Testis (tissue), 3 donors: ENCODE data around the gene ORMDL3. TPM values are rescaled to one million over a fixed set of nuclear protein-coding genes. Genes with fewer than 3 reads are reported as not detected.

Experiments used
- DNase-seq: peaks from one replicate; pipeline ENCODE4 v3.0.0-alpha.2; 2019
- H3K27ac ChIP-seq, 2 donors: fragments of 200-600 bp; sonication (generic); one replicate each; pipeline ENCODE4 v1.5.1; 2019
- H3K27me3 ChIP-seq: fragments of 200-600 bp; sonication (generic); one replicate; pipeline ENCODE4 v1.5.1; 2019
- H3K36me3 ChIP-seq: fragments of 200-600 bp; sonication (generic); one replicate; pipeline ENCODE4 v1.5.1; 2017; ENCODE audit warnings: low read depth; ENCODE audit errors: missing control alignments
- H3K4me1 ChIP-seq: fragments of 200-600 bp; sonication (generic); one replicate; pipeline ENCODE4 v1.5.1; 2019
- H3K4me3 ChIP-seq, 2 donors: fragments of 200-600 bp; sonication (generic); one replicate each; pipeline ENCODE4 v1.5.1; 2017 to 2019
- H3K9me3 ChIP-seq: fragments of 200-600 bp; sonication (generic); one replicate; pipeline ENCODE4 v1.5.1; 2017
- CTCF ChIP-seq, 3 experiments: fragments of 450-650 bp in 2 of 3; fragments of 200-600 bp in 1 of 3; sonication (generic) in 1 of 3; IDR thresholded peaks; one replicate each; pipeline ENCODE4 v1.5.1; 2016 to 2019; ENCODE audit warnings: antibody characterized with exemption in 3 of 3, mild to moderate bottlenecking in 2 of 3, moderate library complexity in 1 of 3
- POLR2A ChIP-seq: fragments of 450-650 bp; IDR thresholded peaks from one replicate; pipeline ENCODE4 v1.6.1; 2017; ENCODE audit warnings: antibody characterized with exemption, mild to moderate bottlenecking, moderate library complexity
- WGBS, 2 donors: methylation state at CpG; one replicate each; pipeline ENCODE4 v1.1.5; 2018; 5-methylcytosine and 5-hydroxymethylcytosine counted together
- intact Hi-C: fragments of 100-400 bp; cut with DNase I; formaldehyde crosslinking; loops from one replicate; pipeline ENCODE4 v1.15.1; 2023; ENCODE audit warnings: low total_unique reads
- polyA plus RNA-seq: library from polyadenylated mRNA; stranded (reverse); fragments of 350-450 nt; fragmentation: Illumina TruSeq; extraction: RNeasy Lipid Tissue Mini Kit (QIAGEN cat#74804); gene quantifications from one replicate; pipeline ENCODE4 v1.2.3, GENCODE V29; 2014; ENCODE audit warnings: low read depth, low replicate concordance; ENCODE audit not compliant: insufficient read depth
- total RNA-seq, 2 donors: library from RNA; depleted of rRNA; stranded (reverse); fragments of >200 nt; gene quantifications; one replicate each; pipeline ENCODE4 v1.2.3, GENCODE V29; 2016

Gene ORMDL3
- total and polyA plus RNA-seq, 3 donors from 2014 or later: 77.6 to 99.7 (median 79.0) TPM

DNA sequence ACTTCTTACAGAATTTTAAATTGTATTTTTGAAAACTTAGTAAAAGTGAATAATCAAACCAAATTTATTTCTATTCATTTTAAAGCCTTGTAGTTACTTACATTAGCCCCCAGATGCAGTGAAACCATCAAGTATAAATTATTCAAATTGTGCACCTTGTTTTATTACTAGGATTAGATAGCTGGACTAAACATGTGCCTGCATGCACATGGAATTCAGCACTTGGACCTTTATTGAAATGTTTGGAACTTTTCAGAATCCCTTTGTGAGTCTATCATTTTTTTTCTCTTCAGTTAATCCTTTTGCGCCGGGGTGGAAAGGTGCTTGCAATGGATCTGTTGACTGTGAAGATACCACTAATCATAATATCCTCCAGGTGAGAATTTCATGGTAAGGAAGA is 54.6 kb downstream of the ORMDL3 start:
- DNase-seq: no peak
- H3K36me3 ChIP-seq: no peaks in the 10 kb centered on the region
- H3K27me3 ChIP-seq: no peaks in the 10 kb centered on the region
- intact Hi-C loops: no loop called here
- H3K4me1 ChIP-seq: peaks cover 8% of the 10 kb centered on the region
- no peak overlapping the region for H3K27ac ChIP-seq
- no peak for TF ChIP-seq POLR2A
- peak in 2 of 3 experiments; percentile 8 to 43 for TF ChIP-seq CTCF (IDR thresholded peaks at IDR 0.05)
- H3K4me3 ChIP-seq: no peak overlapping the region
- WGBS, 2 donors: 80 to 87% methylated on average over 2 of the region's 2 CpGs
- no peaks in the 10 kb centered on the region for H3K9me3 ChIP-seq

DNA sequence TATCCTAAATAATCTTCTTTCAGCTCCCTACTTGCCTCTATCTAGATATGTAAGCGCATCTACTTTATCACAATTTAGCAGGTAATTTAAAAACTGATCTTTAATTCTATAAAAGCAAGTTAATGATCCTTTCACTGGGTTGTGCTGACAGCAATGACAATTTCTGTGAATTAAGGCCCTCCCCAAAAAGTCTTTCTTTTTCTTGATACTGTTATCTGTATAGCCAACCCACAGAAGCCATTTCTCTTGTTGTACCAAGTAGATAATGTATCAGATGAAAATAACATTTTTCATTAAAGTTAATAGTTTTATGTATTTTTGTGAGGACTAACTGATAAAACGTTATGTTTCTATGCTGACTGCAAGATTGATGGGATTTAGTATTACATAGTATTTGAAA is 55.6 kb downstream of the ORMDL3 start:
- no peaks in the 10 kb centered on the region for H3K36me3 ChIP-seq
- H3K4me3 ChIP-seq: no peak overlapping the region
- WGBS, 2 donors: 73 to 76% methylated on average over 2 of the region's 2 CpGs
- no peaks in the 10 kb centered on the region for H3K27me3 ChIP-seq
- DNase-seq: no peak
- no peaks in the 10 kb centered on the region for H3K9me3 ChIP-seq
- intact Hi-C loops: no loop called here
- TF ChIP-seq CTCF (IDR thresholded peaks at IDR 0.05): no peak
- no peak for TF ChIP-seq POLR2A
- H3K4me1 ChIP-seq: peaks cover 8% of the 10 kb centered on the region
- no peak overlapping the region for H3K27ac ChIP-seq

Other genes starting within 250 kb of the ORMDL3 start
- gene PGAP3, start 239.5 kb downstream of the ORMDL3 start, total RNA-seq: 10 to 100 TPM; 28.6 to 37.4 TPM
- gene PGAP3, start 239.5 kb downstream of the ORMDL3 start, polyA plus RNA-seq: 21.1 TPM
- gene ERBB2, start 227.5 kb downstream of the ORMDL3 start, total RNA-seq: 10 to 100 TPM; 32.1 to 40.0 TPM
- 32.1 TPM for gene ERBB2, start 227.5 kb downstream of the ORMDL3 start, polyA plus RNA-seq
- gene MIEN1, start 197.1 kb downstream of the ORMDL3 start, total RNA-seq: 10 to 100 TPM; 47.9 to 53.1 TPM
- gene MIEN1, start 197.1 kb downstream of the ORMDL3 start, polyA plus RNA-seq: 89.1 TPM
- 1 to 10 TPM; 2.1 to 2.9 TPM for gene GRB7, start 189.7 kb downstream of the ORMDL3 start, total RNA-seq
- gene GRB7, start 189.7 kb downstream of the ORMDL3 start, polyA plus RNA-seq: 3.7 TPM
- 1 to 10 TPM; 1.9 to 3.8 TPM for gene IKZF3, start 63.3 kb downstream of the ORMDL3 start, total RNA-seq
- gene IKZF3, start 63.3 kb downstream of the ORMDL3 start, polyA plus RNA-seq: 3.4 TPM
- 10 to 100 TPM; 45.1 to 63.1 TPM for gene ZPBP2, start 59.4 kb downstream of the ORMDL3 start, total RNA-seq
- 224 TPM for gene ZPBP2, start 59.4 kb downstream of the ORMDL3 start, polyA plus RNA-seq
- 10 to 100 TPM; 14.2 to 21.7 TPM for gene GSDMB, start 9.0 kb downstream of the ORMDL3 start, total RNA-seq
- gene GSDMB, start 9.0 kb downstream of the ORMDL3 start, polyA plus RNA-seq: 7.8 TPM
- under 1 TPM in 1 of 2 donors, not detected in 1; 0.47 TPM for gene LRRC3C, start 131 bp upstream of the ORMDL3 start, total RNA-seq
- gene LRRC3C, start 131 bp upstream of the ORMDL3 start, polyA plus RNA-seq: 0.78 TPM
- under 1 TPM in 1 of 2 donors, not detected in 1; 0.37 TPM for gene GSDMA, start 35.4 kb upstream of the ORMDL3 start, total RNA-seq
- 0.34 TPM for gene GSDMA, start 35.4 kb upstream of the ORMDL3 start, polyA plus RNA-seq
- gene PSMD3, start 53.2 kb upstream of the ORMDL3 start, total RNA-seq: 100 to 1,000 TPM; 112 to 129 TPM
- gene PSMD3, start 53.2 kb upstream of the ORMDL3 start, polyA plus RNA-seq: 128 TPM
- 1 to 10 TPM; 2.4 to 3.6 TPM for gene CSF3, start 87.8 kb upstream of the ORMDL3 start, total RNA-seq
- 0.80 TPM for gene CSF3, start 87.8 kb upstream of the ORMDL3 start, polyA plus RNA-seq
- gene MED24, start 126.8 kb upstream of the ORMDL3 start, total RNA-seq: 100 to 1,000 TPM; 151 to 172 TPM
- 127 TPM for gene MED24, start 126.8 kb upstream of the ORMDL3 start, polyA plus RNA-seq
- gene THRA, start 135.4 kb upstream of the ORMDL3 start, total RNA-seq: 10 to 100 TPM; 44.9 to 51.7 TPM
- gene THRA, start 135.4 kb upstream of the ORMDL3 start, polyA plus RNA-seq: 41.2 TPM
- gene NR1D1, start 173.0 kb upstream of the ORMDL3 start, total RNA-seq: 10 to 100 TPM; 14.4 to 23.6 TPM
- 9.8 TPM for gene NR1D1, start 173.0 kb upstream of the ORMDL3 start, polyA plus RNA-seq
- 100 to 1,000 TPM; 129 to 161 TPM for gene MSL1, start 194.4 kb upstream of the ORMDL3 start, total RNA-seq
- gene MSL1, start 194.4 kb upstream of the ORMDL3 start, polyA plus RNA-seq: 157 TPM
- 100 to 1,000 TPM; 123 to 132 TPM for gene CASC3, start 212.9 kb upstream of the ORMDL3 start, total RNA-seq
- gene CASC3, start 212.9 kb upstream of the ORMDL3 start, polyA plus RNA-seq: 143 TPM
- gene RAPGEFL1, start 249.9 kb upstream of the ORMDL3 start, total RNA-seq: 10 to 100 TPM; 22.3 to 23.9 TPM
- 13.6 TPM for gene RAPGEFL1, start 249.9 kb upstream of the ORMDL3 start, polyA plus RNA-seq